Muscle layer of colon (tissue), 2 donors: ENCODE data around the gene CARNS1.

ENCODE experiments used
- H3K27ac ChIP-seq: one replicate; pipeline ENCODE4 v1.7.0; 2013; ENCODE audit warnings: low read depth, mild to moderate bottlenecking, low read length, moderate library complexity
- H3K27me3 ChIP-seq, 2 donors: one replicate each; pipeline ENCODE4 v1.7.0; 2013; ENCODE audit warnings: low read length in 2 of 2, mild to moderate bottlenecking in 2 of 2; ENCODE audit not compliant: insufficient read depth in 2 of 2, control insufficient read depth in 1 of 2
- H3K36me3 ChIP-seq: one replicate; pipeline ENCODE4 v1.7.0; 2013; ENCODE audit warnings: mild to moderate bottlenecking, low read length; ENCODE audit not compliant: insufficient read depth
- H3K4me1 ChIP-seq: one replicate; pipeline ENCODE4 v1.7.0; 2013; ENCODE audit warnings: mild to moderate bottlenecking, low read length; ENCODE audit not compliant: insufficient read depth
- H3K4me3 ChIP-seq, 2 donors: one replicate each; pipeline ENCODE4 v1.7.0; 2013; ENCODE audit warnings: low read length in 2 of 2, low read depth in 1 of 2, mild to moderate bottlenecking in 1 of 2, moderate library complexity in 1 of 2
- H3K9ac ChIP-seq: one replicate; pipeline ENCODE4 v1.7.0; 2013; ENCODE audit warnings: low read length
- H3K9me3 ChIP-seq: one replicate; pipeline ENCODE4 v1.7.0; 2013; ENCODE audit warnings: mild to moderate bottlenecking, low read length
- donor health status: abdominal sarcoma.
- donor health status: Adenocarcinoma of cecum.

Gene CARNS1

GRCh38 chr11:67392183-67392715, 23.2 kb upstream of the CARNS1 start:
- Histone ChIP-seq H3K9me3 (no peaks in the 10 kb centered on the region), H3K27me3 (no peaks in the 10 kb centered on the region), H3K4me3 (peak overlapping the region; percentile 77 to 98), H3K27ac (peak overlapping the region; percentile 89), H3K9ac (peak overlapping the region; percentile 57), H3K36me3 (no peaks in the 10 kb centered on the region), H3K4me1 (peaks cover 13% of the 10 kb centered on the region)

GRCh38 chr11:67393437-67393836, 22.0 kb upstream of the CARNS1 start:
- peaks cover 13% of the 10 kb centered on the region for H3K4me1 ChIP-seq
- H3K27me3 ChIP-seq, result no peaks in the 10 kb centered on the region
- no peak overlapping the region for H3K9ac ChIP-seq
- H3K27ac ChIP-seq, result no peak overlapping the region
- no peak overlapping the region for H3K4me3 ChIP-seq
- H3K36me3 ChIP-seq, result peaks cover 12% of the 10 kb centered on the region
- H3K9me3 ChIP-seq, result no peaks in the 10 kb centered on the region

GRCh38 chr11:67393990-67394389, 21.5 kb upstream of the CARNS1 start:
- no peak overlapping the region for H3K27ac ChIP-seq
- H3K4me1 ChIP-seq, result peaks cover 14% of the 10 kb centered on the region
- no peak overlapping the region for H3K4me3 ChIP-seq
- no peaks in the 10 kb centered on the region for H3K9me3 ChIP-seq
- no peak overlapping the region for H3K9ac ChIP-seq
- H3K27me3 ChIP-seq, result no peaks in the 10 kb centered on the region
- peaks cover 17% of the 10 kb centered on the region for H3K36me3 ChIP-seq

- H3K9ac ChIP-seq, result no peak overlapping the region
- H3K9me3 ChIP-seq, result no peaks in the 10 kb centered on the region
- H3K36me3 ChIP-seq, result peaks cover 22% of the 10 kb centered on the region
- H3K27ac ChIP-seq, result no peak overlapping the region
- no peak overlapping the region for H3K4me3 ChIP-seq
- H3K27me3 ChIP-seq, result no peaks in the 10 kb centered on the region
- peaks cover 28% of the 10 kb centered on the region for H3K4me1 ChIP-seq
These were observed 19.8 kb upstream of the CARNS1 start for GRCh38 chr11:67395555-67396258.

- no peak overlapping the region for H3K4me3 ChIP-seq
- H3K27ac ChIP-seq, result no peak overlapping the region
- H3K9me3 ChIP-seq, result no peaks in the 10 kb centered on the region
- no peaks in the 10 kb centered on the region for H3K27me3 ChIP-seq
- no peak overlapping the region for H3K9ac ChIP-seq
- H3K36me3 ChIP-seq, result peaks cover 22% of the 10 kb centered on the region
- peaks cover 25% of the 10 kb centered on the region for H3K4me1 ChIP-seq
These were observed 19.3 kb upstream of the CARNS1 start for GRCh38 chr11:67396259-67396581.

- Histone ChIP-seq H3K27ac (no peak overlapping the region), H3K9me3 (no peaks in the 10 kb centered on the region), H3K36me3 (peaks cover 22% of the 10 kb centered on the region), H3K27me3 (no peaks in the 10 kb centered on the region), H3K4me1 (peaks cover 23% of the 10 kb centered on the region), H3K9ac (no peak overlapping the region), H3K4me3 (no peak overlapping the region)
These were observed 18.7 kb upstream of the CARNS1 start for GRCh38 chr11:67396587-67397389.

GRCh38 chr11:67397536-67397935, 17.9 kb upstream of the CARNS1 start:
- Histone ChIP-seq H3K27ac (no peak overlapping the region), H3K9ac (no peak overlapping the region), H3K9me3 (no peaks in the 10 kb centered on the region), H3K4me1 (peaks cover 26% of the 10 kb centered on the region), H3K4me3 (no peak overlapping the region), H3K36me3 (peaks cover 22% of the 10 kb centered on the region), H3K27me3 (no peaks in the 10 kb centered on the region)

GRCh38 chr11:67397986-67398660, 17.4 kb upstream of the CARNS1 start:
- Histone ChIP-seq H3K9me3 (no peaks in the 10 kb centered on the region), H3K4me1 (peaks cover 23% of the 10 kb centered on the region), H3K27me3 (no peaks in the 10 kb centered on the region), H3K27ac (no peak overlapping the region), H3K36me3 (peaks cover 22% of the 10 kb centered on the region), H3K4me3 (no peak overlapping the region), H3K9ac (no peak overlapping the region)

- H3K4me1 ChIP-seq, result peaks cover 23% of the 10 kb centered on the region
- peaks cover 0 to 2% of the 10 kb centered on the region in 2 donors for H3K27me3 ChIP-seq
- no peak overlapping the region for H3K4me3 ChIP-seq
- peaks cover 22% of the 10 kb centered on the region for H3K36me3 ChIP-seq
- no peak overlapping the region for H3K27ac ChIP-seq
- H3K9me3 ChIP-seq, result no peaks in the 10 kb centered on the region
- no peak overlapping the region for H3K9ac ChIP-seq
These were observed 16.6 kb upstream of the CARNS1 start for GRCh38 chr11:67398661-67399563.

- Histone ChIP-seq H3K27ac (peak overlapping the region; percentile 97), H3K4me1 (peaks cover 23% of the 10 kb centered on the region), H3K36me3 (peaks cover 22% of the 10 kb centered on the region)
These were observed 15.1 kb upstream of the CARNS1 start for GRCh38 chr11:67400251-67400941.

More at GRCh38 chr11:67400251-67400941, 15.1 kb upstream of the CARNS1 start:
- H3K27me3 ChIP-seq, result peaks cover 0 to 16% of the 10 kb centered on the region in 2 donors
- no peaks in the 10 kb centered on the region for H3K9me3 ChIP-seq
- peak overlapping the region; percentile 79 for H3K9ac ChIP-seq
- peak overlapping the region; percentile 66 to 81 for H3K4me3 ChIP-seq
